ENCODE measurements around the gene SPOCK3.

Gene SPOCK3

DNA sequence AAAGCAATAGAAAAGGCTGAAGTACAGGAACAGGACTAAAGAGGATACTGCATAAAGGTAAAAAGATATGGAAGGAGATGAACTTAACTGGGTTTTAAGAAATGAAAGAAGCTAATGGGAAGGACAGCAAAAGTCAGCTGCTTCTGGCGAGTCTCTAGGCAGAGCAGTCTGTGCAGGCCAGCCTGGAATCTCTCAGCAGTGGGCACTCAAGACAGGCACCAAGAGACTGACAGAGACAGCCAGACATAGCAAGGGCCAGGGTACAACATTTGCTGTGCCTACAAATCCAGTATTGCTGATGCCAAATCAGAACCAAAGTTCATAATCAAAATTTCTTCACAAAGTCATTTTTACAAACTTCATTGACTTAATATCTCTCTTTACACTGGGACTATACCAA is 62.4 kb downstream of the SPOCK3 start:
- no peak for DNase-seq

DNA sequence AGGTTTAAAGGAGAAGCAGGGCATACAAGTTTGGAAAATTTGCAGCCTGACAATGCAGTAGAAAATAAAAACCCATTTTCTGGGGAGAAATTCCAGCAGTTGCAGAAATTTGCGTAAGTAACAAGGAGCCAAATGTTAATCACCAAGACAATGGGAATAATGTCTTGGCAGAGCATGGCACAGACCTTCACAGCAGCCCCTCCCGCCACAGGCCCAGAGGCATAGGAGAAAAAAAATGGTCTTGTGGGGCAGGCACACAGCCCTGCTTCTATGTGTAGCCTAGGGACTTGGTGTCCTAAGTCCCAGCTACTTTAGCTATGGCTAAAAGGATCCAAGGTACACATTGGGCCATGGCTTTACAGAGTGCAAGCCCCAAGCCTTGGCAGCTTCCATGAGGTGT is 65.7 kb downstream of the SPOCK3 start:
- no peak for DNase-seq

DNA sequence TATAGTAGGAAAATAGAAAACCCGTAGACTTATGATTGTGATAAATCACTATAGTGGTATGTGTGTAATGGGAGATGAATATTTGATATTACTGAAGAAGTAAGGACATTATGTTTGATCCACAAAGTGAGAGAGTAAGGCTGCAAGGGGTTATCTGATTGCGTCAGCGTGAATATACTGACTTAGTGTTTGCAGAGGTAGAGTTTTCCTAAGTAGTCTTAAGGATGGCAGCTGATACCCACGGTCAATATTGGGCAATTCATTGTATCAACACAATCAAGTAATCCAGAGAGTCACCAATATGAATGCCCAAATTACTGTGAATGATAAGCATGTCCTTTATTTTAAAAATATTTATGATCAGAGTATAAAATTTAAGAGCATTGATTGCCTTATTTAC is 83.7 kb downstream of the SPOCK3 start:
- DNase-seq: no peak

DNA sequence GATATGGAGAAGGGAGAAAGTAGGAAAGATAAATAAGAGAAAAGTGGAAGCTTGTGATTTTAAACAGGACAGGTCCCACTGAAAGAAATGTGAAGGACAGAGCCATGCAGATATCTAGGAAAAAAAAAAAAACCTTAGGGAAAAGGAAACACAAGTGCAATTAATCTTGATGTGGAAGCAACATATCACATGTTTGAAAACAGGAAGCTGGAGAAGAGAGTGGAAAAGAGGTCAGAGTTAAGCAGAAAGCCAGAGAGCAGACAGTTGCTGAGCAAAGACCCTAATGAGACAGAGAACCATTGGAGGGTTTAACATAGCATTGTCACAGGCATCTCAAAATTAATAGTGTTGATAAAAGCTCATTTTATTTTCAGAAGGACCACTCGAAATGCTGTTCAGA is 89.7 kb downstream of the SPOCK3 start:
- DNase-seq: no peak

DNA sequence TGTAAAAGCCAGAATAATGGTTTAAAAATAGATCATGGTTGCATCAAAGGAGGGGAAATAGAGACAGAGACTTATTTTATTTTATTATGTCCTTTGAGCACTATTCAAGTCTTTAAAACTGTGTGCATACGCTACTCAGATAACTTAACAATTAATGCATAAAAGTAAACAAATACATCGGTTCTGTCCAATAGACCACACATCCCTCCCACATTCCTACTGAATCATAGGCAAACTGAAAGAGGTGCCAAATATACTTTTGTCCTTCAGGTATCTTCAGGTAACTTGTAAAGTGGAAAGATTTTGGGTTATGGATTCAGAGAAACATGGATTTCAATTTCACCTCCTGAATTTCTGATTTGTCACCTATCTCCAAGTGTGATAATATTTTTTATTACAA is 91.3 kb downstream of the SPOCK3 start:
- DNase-seq: no peak

GRCh38 chr4:167136270-167136669 is 98.0 kb downstream of the SPOCK3 start:
- no peak for DNase-seq

- DNase-seq: no peak
These were observed 105.1 kb downstream of the SPOCK3 start for GRCh38 chr4:167129146-167129545.

DNA sequence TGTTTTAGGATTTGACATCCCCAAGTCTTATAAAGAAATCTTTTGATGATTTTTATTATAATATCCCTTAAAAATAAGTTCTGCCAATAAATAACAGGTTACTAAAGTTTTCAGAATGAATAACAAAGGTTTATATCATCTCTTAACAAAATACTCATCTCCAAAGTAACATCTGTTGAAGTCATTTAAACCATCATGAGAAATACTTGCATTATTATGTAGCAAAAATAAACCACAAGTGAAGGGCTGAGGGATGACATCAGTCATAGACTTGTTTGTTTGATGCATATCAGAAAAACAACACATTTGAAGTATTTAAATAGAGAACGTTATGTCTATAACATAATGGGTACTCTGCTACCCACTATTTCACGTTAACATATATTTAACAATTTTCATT is 114.9 kb downstream of the SPOCK3 start:
- DNase-seq: no peak

DNA sequence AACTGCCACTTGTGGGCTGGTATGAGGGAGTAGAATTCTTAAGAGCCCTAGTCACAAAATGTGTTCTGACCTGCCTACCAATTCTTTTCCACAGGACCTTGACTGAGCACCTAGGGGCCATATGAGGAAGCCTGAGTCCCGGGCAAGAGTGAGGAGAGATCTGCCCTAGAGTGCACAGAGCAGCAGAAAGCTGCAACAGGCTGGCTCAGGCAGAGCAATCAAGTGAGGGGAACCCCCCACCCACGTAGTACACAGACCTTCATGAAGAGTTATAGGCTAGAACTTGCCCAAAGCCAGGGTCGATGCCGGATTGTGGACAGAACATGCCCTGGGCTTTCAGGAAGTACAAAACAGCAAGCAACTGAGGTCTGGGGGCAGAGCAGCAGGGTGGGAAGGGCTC is 117.0 kb downstream of the SPOCK3 start:
- DNase-seq: no peak

- DNase-seq: no peak
These were observed 119.8 kb downstream of the SPOCK3 start for GRCh38 chr4:167114416-167114971.

DNA sequence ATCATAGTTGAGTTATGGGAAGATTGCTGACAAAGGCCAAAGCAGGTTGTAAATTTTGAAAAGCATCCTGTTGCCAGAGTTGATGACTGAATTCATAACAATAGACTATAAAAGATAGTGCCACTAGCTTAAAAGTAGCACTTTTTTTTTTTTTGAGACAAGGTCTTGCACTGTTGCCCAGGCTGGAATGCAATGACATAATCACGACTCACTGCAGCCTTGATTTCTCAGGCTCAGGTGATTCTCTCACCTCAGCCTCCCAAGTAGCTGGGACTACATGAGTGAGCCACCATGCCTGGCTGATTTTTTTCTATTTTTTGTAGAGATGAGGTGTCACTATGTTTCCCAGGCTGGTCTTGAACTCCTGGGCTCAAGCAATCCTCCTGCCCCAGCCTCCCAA is 122.7 kb downstream of the SPOCK3 start:
- DNase-seq: no peak

GRCh38 chr4:167111092-167111491 is 123.2 kb downstream of the SPOCK3 start:
- no peak for DNase-seq

GRCh38 chr4:167109859-167110258 is 124.4 kb downstream of the SPOCK3 start:
- no peak for DNase-seq

DNA sequence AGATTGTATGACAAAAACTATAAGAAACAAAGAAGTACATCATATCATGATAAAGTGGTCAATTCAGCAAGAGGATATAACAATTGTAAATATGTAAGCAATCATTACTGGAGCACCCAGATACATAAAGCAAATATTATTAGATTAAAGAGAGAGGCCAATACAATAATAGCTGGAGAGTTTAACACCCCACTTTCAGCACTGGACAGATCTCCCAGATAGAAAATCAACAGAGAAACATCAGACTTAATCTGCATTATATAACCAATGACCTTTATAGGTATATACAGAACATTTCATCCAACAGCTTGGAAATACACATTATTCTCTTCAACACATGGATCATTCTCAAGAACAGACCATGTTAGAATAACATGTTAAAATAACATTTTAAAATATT is 128.4 kb downstream of the SPOCK3 start:
- DNase-seq: no peak

GRCh38 chr4:167102475-167102874 is 131.8 kb downstream of the SPOCK3 start:
- DNase-seq: no peak

DNA sequence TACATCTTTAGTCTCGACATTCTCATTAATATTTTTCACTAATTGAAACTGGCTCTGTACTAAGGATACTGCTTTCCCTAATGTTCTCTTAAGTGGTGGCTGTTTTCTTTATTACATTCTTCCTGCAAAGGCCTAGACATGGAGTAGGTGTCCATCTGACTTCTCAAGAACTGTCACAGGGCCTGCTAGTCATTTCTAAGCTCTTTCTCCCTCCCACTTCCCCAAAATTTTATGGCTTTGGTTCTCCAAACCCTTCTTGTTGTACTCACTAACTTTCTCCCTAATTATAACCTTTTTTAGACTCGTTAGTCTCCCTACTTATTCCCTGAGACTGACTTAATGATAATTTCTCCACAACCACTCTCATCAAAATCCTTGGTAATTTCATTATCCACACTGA is 133.3 kb downstream of the SPOCK3 start:
- DNase-seq: no peak

DNA sequence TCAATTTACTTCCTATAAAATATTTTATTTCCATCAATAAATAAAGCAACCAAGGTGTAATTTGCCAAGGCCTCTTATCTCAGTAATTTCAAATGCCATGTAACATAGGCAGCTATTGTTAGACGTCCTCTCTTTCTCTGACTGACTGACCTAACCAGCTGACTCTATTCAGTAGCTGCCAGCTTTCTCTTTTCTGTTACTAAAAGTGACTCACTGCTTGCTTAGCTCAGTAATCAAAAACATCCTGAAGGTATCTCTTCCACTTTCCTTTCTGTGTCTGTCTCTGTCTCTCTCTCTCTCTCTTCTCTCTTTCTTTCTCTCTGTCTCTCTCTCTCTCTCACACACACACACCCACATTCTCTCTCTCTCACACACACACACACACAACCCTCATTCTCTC is 134.2 kb downstream of the SPOCK3 start:
- no peak for DNase-seq

DNA sequence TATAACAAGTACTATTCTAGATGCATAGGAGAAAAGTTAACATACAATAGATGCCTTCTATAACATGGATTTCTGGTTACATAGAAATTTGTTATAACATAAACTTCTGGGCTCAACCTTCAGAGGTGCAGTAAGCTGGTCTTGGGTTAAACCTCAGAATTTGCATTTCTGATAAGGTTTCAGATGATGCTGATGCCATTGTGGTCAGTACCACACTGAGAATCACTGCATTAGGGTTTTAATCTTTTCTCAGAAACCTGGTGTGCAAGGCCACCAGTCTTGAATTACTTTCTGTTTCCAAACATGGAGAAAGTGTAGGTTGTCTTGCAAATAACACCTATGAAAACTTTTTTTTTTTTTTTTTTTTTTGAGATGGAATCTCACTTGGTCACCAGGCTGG is 146.2 kb downstream of the SPOCK3 start:
- DNase-seq: no peak

DNA sequence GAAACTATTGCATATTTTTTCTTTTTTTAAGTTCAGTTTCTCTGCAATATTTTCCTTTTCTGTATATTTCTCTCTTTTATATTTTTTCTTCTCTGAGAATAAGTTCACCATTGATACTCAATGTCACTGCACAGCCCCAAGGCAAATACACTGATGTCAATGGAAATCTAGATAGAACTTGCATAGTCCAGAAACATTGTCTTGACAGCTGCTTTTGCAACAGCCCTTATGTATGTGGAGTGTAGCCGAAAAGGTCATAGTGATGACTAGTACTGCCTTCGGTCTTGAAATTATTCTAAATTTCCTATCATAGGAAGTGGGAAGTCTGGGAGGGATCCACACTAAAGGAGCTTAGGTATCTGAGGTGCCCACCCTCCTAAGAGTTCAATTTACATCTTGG is 150.0 kb downstream of the SPOCK3 start:
- DNase-seq: peak; percentile 40

DNA sequence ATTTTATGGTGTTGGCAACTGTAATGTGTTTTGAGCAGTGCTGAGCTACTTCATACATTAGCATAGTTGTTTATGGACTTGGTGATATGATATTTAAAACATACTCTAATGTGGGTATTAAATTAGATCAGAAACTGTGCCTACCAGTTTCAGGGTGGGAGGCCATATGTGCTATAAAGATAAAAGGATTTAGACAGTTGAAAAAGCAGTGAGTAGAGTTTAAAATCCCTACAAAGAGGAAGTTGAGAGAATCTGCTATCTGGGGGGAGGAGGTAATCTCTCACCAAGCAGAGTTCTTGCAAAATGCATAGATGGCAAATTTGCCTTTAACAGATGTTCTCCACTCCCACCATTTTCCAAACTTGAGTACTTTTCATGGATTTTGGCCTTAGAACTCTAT is 154.5 kb downstream of the SPOCK3 start:
- DNase-seq: no peak

DNA sequence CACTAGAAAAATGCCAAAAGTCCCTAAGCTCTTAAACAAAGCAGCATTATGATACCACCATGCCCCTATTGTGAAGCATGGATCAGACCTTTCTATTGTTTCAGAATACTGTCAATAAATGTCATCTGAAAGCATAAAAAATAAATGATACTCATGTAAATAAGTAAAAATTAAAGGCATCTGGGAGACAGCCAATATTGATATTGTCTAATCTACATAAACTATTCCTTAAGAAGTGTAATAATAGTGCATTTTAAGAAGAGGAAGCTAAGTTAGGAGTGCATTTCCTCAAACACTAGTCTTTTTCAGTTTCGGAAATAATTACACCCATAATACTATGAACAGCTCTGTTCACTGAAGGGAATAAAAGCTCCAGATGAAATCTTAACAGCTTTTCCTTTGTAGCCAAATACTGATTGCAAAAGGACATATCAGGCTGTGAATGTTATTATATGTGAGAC is 181.6 kb downstream of the SPOCK3 start:
- DNase-seq: no peak

DNA sequence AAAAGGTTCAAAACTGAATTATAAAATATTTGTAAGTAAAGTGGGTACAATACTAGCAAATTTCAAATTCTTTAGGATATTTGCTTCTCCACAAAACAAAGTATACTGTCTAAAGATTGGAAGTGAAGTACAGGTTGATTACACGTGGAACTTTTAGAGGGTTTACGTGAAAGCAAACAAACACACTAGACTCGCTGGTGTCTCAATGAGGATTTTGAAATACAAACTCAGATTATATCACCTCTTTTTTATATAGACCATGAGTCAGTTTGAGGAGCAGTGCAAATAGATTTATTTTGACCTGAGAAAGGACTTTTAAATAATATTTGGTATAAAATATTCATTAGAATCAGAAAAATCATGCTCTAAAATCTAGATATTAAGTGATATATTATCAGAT is 185.0 kb downstream of the SPOCK3 start:
- no peak for DNase-seq

- no peak for DNase-seq
These were observed 192.8 kb downstream of the SPOCK3 start for GRCh38 chr4:167041524-167041923.

- no peak for DNase-seq
These were observed 198.9 kb downstream of the SPOCK3 start for GRCh38 chr4:167035390-167035789.

DNA sequence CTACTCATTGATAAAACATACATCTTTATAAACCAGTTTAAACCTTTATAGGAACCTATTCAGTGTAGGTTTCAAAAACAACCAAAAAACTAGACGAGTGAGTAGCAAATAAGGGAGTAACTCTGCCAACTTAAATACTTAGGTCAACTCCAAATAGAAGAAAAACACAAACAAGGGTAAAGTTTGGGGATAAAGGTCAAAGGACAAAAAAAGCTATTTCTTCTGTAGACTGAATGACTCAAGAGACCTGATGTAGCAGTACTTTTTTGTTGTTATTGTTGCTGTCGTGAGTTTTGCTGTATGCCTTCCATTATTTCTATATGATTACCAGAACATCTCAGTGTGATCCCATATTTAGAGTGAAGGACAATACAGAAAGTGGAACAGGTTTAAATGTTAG is 199.3 kb downstream of the SPOCK3 start:
- DNase-seq: no peak

- no peak for DNase-seq
These were observed 201.4 kb downstream of the SPOCK3 start for GRCh38 chr4:167032871-167033270.

All from retina (tissue), 1 donor.